Breast epithelium (tissue), 3 donors: Measurements from ENCODE around the gene CLDN2.

ENCODE experiments used
- CTCF ChIP-seq, 3 donors: fragments of 450-650 bp; IDR thresholded peaks; one replicate each; pipeline ENCODE4 v1.5.1; 2016 to 2017; ENCODE audit warnings: antibody characterized with exemption in 3 of 3, mild to moderate bottlenecking in 3 of 3, moderate library complexity in 3 of 3
- POLR2A ChIP-seq: fragments of 450-650 bp; IDR thresholded peaks from one replicate; pipeline ENCODE4 v1.6.1; 2016; ENCODE audit warnings: antibody characterized with exemption, mild to moderate bottlenecking, moderate library complexity
- POLR2AphosphoS5 ChIP-seq, 3 donors: sonication (generic); formaldehyde crosslinking; IDR thresholded peaks; one replicate each; pipeline ENCODE4 v1.6.1; 2017; ENCODE audit warnings: antibody characterized with exemption in 3 of 3

DNA sequence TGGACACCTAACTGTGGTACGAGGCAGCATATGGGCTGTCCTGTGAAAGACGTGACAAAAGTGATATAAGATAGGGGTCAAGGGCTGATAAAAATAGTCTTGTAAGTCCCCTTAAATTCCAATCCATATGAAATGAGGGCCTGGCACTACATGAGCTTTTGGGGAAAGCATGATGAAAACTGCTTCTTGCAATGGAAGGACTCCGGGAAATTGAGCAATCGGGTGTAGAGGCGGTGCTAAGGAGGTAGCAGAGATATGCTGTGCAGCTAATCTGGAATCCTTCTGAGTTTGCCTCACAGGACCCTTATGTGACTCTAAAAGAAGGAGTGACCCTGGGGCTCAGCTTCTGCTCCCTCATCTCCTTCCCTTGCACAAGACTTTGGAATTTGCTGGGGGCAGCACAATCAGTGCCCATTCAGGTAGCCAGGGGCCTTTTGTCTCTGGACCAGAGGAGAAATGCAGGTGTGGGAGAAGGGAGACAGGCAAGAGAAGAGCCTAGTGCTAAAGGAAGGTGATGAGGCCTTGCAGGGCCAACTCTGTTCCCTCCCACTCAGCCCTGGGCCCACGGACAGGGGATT is 12.8 kb downstream of the CLDN2 start:
- no peak for TF ChIP-seq POLR2AphosphoS5 (IDR thresholded peaks at IDR 0.05)
- TF ChIP-seq CTCF (IDR thresholded peaks at IDR 0.05), result no peak
- no peak for TF ChIP-seq POLR2A
